ENCODE data around the gene RAB3GAP1.
"Not testable (repeated sequence)": the region's sequence is repeated elsewhere in the genome, so short reads cannot be mapped to it uniquely, and the experiment has no call there.

DNA sequence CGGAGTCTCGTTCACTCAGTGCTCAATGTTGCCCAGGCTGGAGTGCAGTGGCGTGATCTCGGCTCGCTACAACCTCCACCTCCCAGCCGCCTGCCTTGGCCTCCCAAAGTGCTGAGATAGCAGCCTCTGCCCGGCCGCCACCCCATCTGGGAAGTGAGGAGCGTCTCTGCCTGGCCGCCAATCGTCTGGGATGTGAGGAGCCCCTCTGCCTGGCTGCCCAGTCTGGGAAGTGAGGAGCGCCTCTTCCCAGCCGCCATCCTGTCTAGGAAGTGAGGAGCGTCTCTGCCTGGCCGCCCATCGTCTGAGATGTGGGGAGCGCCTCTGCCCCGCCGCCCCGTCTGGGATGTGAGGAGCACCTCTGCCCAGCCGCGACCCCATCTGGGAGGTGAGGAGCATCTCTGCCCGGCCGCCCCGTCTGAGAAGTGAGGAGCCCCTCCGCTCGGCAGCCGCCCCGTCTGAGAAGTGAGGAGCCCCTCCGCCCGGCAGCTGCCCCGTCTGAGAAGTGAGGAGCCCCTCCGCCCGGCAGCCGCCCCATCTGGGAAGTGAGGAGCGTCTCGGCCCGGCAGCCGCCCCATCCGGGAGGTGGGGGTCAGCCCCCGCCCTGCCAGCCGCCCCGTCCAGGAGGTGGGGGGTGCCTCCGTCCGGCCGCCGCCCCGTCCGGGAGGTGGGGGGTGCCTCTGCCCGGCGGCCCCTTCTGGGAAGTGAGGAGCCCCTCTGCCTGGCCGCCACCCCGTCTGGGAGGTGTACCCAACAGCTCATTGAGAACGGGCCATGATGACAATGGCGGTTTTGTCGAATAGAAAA is 53.6 kb downstream of the RAB3GAP1 start:
- TF ChIP-seq RARB (CRISPR knock-in tag; IDR thresholded peaks at IDR 0.05); PATZ1 (CRISPR knock-in tag; IDR thresholded peaks at IDR 0.05; ENCODE audit: borderline replicate concordance); POU6F1 (CRISPR knock-in tag; IDR thresholded peaks at IDR 0.05; ENCODE audit: borderline replicate concordance, low read depth); ZNF70 (CRISPR knock-in tag; IDR thresholded peaks at IDR 0.05); ZC3H10 (CRISPR knock-in tag; IDR thresholded peaks at IDR 0.05); PPARA (CRISPR knock-in tag; IDR thresholded peaks at IDR 0.05; ENCODE audit: borderline replicate concordance); CSDC2 (CRISPR knock-in tag; IDR thresholded peaks at IDR 0.05); ZFP3 (CRISPR knock-in tag; IDR thresholded peaks at IDR 0.05); BACH2 (CRISPR knock-in tag; IDR thresholded peaks at IDR 0.05; ENCODE audit: borderline replicate concordance); GLIS3 (CRISPR knock-in tag; IDR thresholded peaks at IDR 0.05): not testable (repeated sequence)
- TF ChIP-seq, protein P1, sequence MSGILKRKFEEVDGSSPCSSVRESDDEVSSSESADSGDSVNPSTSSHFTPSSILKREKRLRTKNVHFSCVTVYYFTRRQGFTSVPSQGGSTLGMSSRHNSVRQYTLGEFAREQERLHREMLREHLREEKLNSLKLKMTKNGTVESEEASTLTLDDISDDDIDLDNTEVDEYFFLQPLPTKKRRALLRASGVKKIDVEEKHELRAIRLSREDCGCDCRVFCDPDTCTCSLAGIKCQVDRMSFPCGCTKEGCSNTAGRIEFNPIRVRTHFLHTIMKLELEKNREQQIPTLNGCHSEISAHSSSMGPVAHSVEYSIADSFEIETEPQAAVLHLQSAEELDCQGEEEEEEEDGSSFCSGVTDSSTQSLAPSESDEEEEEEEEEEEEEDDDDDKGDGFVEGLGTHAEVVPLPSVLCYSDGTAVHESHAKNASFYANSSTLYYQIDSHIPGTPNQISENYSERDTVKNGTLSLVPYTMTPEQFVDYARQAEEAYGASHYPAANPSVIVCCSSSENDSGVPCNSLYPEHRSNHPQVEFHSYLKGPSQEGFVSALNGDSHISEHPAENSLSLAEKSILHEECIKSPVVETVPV (CRISPR knock-in tag; IDR thresholded peaks at IDR 0.05), result not testable (repeated sequence)
